ENCODE data around the gene PATJ.

DNA sequence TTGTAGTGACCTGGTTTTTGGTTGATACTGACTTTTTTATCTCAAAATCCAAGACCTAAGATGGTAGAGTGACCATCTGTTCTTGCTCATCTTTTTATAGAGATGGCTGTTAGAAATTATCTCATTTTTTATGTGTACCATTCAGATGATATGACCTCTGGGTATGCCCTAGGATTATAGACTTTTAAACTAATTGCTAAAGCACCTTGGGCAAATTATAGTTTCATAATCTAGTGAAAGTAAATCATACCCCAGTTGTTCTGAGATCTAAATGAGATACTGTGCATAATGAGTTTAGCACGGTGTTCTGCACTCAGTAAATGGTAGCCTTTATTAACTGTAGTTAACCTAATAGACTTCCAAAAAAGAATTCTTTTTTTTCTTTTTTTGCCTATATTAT is 269.8 kb downstream of the PATJ start:
- no peak for TF ChIP-seq POLR2A (IDR thresholded peaks at IDR 0.05)
- no peak for TF ChIP-seq CTCF (IDR thresholded peaks at IDR 0.05)

Measured in stomach (tissue), 4 donors.